GM18498 (cell line): ENCODE results near the gene MGST2.

Experiments used
- ATAC-seq: cut with Tn5 transposase; IDR thresholded peaks from one replicate; pipeline ENCODE4 v1.9.1; 2021; ENCODE audit warnings: mild to moderate bottlenecking, moderate library complexity; ENCODE audit not compliant: unreplicated experiment

The MGST2 gene

DNA sequence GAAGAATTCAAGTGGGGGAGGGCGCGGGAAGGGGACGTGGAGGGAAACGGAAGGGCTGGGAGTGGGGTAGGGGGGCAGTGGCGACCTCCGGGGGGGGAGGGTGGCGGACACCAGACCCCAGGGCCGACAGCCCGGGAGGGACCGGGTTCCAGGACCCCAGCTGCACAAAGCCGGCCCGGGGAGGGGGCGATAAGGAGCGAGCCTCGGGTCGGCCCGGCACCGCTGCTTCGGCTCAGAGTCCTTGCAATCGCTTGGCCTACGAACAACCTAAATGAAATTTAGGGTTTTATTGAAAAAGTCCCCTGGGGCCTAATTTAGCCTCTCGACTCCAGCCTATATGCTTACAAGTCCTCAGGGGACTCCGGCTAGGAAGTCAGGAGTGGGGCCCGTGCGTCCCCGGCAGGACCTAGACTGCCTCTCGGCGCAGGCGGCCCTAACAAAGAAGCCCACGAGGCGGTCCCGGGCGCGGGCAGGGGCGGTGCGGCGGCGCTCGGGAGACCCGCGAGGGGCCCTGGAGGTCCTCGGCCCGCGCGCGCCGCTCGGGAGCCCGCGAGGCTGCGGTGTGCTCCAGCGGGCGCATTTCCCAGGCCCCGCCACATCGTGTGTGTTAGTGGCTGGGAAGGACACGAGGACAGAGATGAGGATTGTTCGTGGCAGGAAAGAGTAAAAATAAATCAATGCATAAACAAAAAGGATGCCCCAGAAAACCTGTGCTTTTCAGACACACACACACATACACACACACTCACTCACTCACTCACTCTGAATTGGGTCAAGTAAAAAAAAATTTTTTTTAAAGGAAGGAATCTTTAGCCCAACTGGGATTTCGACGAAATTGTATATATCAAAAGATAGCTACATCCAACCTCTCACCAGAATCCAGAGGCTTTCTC is 70.0 kb downstream of the MGST2 start:
- no peak for ATAC-seq

DNA sequence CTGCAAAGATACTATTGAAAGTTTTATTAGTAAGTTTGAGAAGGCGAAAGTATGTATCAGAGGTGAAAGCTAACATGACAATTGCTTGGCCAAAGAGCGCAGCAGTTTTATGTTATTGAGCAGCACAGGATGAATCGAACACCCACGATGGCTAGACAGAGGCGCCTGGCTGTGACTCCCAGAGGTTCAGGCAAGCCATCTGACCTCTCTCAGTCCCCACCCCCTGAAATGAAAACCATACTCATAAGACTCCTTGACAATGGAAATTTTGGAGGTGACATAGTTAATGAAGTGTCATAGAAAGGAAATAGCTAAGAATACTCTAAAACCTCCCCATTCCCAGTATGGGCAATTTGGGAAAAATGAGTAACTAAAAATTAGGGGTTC is 70.6 kb downstream of the MGST2 start:
- ATAC-seq, result no peak

DNA sequence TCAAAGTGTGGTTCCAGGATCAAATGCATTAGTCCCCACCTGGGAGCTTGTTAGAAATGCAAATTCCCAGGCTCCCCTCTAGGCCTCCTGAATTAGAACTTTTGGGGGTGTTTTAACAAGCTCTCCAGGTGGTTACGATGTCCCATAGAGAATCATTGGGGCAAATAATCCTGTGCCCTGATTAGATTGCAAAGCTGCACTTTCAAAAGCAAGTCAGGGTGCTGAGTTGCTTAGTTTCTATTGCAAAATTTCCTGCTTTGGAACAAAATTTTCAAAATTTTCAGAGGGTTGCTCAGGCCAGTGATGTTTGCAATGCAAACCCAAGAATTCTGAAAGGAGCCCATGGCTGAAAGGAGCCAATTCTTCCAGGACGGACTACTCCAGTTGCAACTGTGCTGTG is 71.0 kb downstream of the MGST2 start:
- ATAC-seq, result no peak

GRCh38 chr4:139738846-139739613 is 73.4 kb downstream of the MGST2 start:
- no peak for ATAC-seq

DNA sequence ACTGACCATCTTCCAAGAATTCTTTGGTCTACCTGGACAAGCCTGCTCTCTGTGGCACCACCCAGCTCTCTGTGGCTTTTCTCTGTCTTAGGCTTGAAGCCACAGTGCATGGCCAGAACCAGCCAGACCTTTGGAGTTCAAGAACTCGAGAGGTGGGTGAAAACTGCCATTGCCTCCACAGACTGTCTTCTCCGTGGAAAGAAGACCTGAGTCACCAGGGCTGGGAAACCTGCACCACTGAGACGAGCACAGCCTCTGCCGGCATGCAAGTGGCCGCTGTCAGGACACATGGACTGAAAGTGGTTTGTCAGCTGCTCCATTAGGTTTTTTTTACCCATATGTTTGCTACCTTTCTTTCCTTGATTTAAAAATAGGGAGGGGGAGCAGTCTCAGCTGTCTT is 74.5 kb downstream of the MGST2 start:
- ATAC-seq, result no peak

GRCh38 chr4:139740531-139741041 is 75.0 kb downstream of the MGST2 start:
- ATAC-seq, result no peak

DNA sequence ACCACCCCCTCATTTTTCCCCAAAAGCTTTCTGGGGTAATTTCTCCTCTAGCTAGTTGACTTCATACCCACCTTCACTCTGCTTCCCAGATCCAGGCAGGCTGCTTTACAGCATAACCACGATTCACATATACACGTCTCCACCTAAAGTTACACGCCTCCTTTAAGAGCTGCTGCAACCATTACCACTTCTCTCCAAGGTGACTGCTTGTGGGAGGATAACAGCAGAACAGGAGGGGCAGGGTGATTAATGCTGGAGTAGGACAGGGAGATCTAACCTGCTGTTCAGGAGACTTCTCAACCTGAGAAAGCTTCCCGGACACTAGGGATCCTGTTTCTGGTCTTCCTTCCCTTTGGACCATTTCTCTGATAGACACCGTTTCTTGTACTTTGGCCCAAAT is 77.4 kb downstream of the MGST2 start:
- ATAC-seq, result no peak

GRCh38 chr4:139744232-139744631 is 78.6 kb downstream of the MGST2 start:
- ATAC-seq, result no peak

DNA sequence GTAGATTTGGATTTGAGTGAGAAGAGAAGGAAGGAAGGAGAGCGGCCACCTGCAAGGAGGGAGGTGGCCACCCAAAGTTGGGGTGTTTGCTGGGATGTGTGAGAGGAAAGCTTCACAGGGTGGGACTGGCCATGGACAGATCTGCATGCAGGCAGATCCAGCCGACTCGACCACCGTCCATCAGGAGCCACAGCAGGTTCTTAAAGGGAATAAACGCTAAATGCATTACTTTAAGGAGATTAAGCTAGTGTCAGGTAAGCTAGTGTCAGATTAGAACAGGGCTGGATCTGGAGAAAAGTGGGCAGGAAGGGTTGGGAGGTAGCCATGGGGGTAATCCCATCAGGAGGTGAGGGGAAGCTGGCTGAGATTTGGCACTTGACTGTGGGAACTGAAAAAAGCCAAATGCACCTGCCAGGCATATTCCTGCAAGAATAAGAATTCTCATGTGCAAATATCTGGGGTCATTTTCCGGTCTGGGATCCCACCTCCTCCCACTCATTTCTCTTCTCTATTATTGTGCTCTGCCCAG is 79.6 kb downstream of the MGST2 start:
- no peak for ATAC-seq

GRCh38 chr4:139746431-139747171 is 81.0 kb downstream of the MGST2 start:
- no peak for ATAC-seq

- ATAC-seq, result no peak
These were observed 83.7 kb downstream of the MGST2 start for GRCh38 chr4:139749338-139749737.

DNA sequence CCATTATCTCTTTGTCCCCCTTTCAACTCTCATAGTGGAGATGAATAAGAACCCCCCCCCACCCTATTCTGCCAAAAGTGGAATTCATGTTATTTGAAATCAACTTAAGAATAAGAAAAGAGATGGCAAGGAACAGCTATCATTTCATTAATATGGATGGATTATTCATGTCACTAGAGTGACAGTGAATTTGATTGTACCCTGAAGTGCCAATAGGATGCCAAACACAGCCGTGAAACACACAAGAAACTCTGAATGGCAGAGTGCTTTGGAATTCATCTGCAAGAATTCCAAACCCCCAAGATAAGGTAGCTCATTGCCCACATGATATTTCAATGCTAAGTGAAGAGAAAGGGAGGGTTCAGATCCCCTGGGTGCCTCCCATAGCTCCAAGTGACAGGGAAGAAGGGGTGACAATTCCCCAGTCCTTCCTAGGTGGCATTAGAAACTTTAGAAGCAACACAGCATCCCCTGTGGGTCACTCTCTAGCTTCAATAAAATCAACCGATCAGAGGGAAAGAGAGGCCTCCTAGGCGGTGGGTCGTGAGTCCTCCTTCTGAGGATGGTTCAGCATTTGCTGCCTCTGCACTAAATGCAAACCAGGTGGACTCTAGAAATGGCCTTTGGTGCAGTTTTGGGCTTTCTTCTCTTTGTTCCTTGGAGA is 84.3 kb downstream of the MGST2 start:
- no peak for ATAC-seq

DNA sequence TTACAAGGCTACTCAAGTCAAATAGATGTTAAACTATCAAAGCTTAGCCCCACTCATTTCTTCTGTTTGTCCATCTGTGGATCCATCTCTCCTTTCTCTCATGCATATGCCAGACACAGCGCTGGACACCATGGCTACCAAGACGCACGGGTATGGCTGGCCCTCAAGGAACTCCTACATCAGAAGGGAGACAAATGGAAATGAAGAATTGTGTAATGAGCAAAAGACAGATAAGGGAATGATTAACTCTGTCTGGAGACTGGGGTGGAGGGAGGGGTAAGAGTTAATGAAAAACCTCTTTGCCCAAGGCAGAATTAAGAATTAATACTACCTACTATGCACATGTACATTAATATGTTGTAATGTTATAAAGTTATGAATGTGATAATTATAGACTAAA is 88.1 kb downstream of the MGST2 start:
- ATAC-seq, result no peak
